ENCODE results near the gene FBL. TPM values are rescaled to one million over a fixed set of nuclear protein-coding genes. Genes with fewer than 3 reads are reported as not detected.
"Not testable (repeated sequence)": the region's sequence is repeated elsewhere in the genome, so short reads cannot be mapped to it uniquely, and the experiment has no call there.

Gene FBL
- total RNA-seq, 1 experiment from 2014 or later: 554 TPM

GRCh38 chr19:39885821-39886554 lies 39.8 kb upstream of the FBL start:
- ATAC-seq; BruUV-seq (replicated peaks); H3K4me2 ChIP-seq (ENCODE audit: low read length); DNase-seq (ENCODE audit: low read depth, low spot score); H3K9me3 ChIP-seq (ENCODE audit: control insufficient read depth in 1 of 2, insufficient read depth in 1 of 2, low read depth in 1 of 2, low read length in 2 of 2); H3K36me3 ChIP-seq (ENCODE audit: control insufficient read depth in 1 of 2, insufficient read depth in 2 of 2, low read length in 2 of 2); H4K20me1 ChIP-seq (ENCODE audit: insufficient read depth); H3K27ac ChIP-seq (ENCODE audit: low read depth, low read length); H3K27me3 ChIP-seq (ENCODE audit: insufficient read depth, low read length); H3K9ac ChIP-seq (ENCODE audit: low read length); H3K9me2 ChIP-seq (ENCODE audit: insufficient read depth); CTCF ChIA-PET; intact Hi-C loops (cut with micrococcal nuclease); H3K4me3 ChIP-seq (replicated peaks in 1 of 2; ENCODE audit: low read depth in 1 of 2, low read length in 2 of 2); RAD21 ChIA-PET (ENCODE audit: low non-redundant PET in 1 of 2, low total read pairs in 2 of 2, uncharacterized antibody in 2 of 2, unreplicated experiment in 2 of 2); H3K4me1 ChIP-seq (ENCODE audit: control insufficient read depth in 1 of 2, insufficient read depth in 2 of 2, low read length in 2 of 2); H2AFZ ChIP-seq (ENCODE audit: low read depth, low read length, poor library complexity, severe bottlenecking); H3K79me2 ChIP-seq (ENCODE audit: insufficient read depth, low read length); POLR2A ChIA-PET: not testable (repeated sequence)

GRCh38 chr19:39884721-39885120 lies 38.5 kb upstream of the FBL start:
- H4K20me1 ChIP-seq (ENCODE audit: insufficient read depth); H2AFZ ChIP-seq (ENCODE audit: low read depth, low read length, poor library complexity, severe bottlenecking); H3K9me2 ChIP-seq (ENCODE audit: insufficient read depth); ATAC-seq; CTCF ChIA-PET; RAD21 ChIA-PET (ENCODE audit: low non-redundant PET in 1 of 2, low total read pairs in 2 of 2, uncharacterized antibody in 2 of 2, unreplicated experiment in 2 of 2); BruUV-seq (replicated peaks); H3K9ac ChIP-seq (ENCODE audit: low read length); H3K27me3 ChIP-seq (ENCODE audit: insufficient read depth, low read length); POLR2A ChIA-PET; H3K79me2 ChIP-seq (ENCODE audit: insufficient read depth, low read length); H3K27ac ChIP-seq (ENCODE audit: low read depth, low read length); H3K9me3 ChIP-seq (ENCODE audit: control insufficient read depth in 1 of 2, insufficient read depth in 1 of 2, low read depth in 1 of 2, low read length in 2 of 2); H3K4me3 ChIP-seq (replicated peaks in 1 of 2; ENCODE audit: low read depth in 1 of 2, low read length in 2 of 2); H3K4me1 ChIP-seq (ENCODE audit: control insufficient read depth in 1 of 2, insufficient read depth in 2 of 2, low read length in 2 of 2); H3K4me2 ChIP-seq (ENCODE audit: low read length); intact Hi-C loops (cut with micrococcal nuclease); H3K36me3 ChIP-seq (ENCODE audit: control insufficient read depth in 1 of 2, insufficient read depth in 2 of 2, low read length in 2 of 2); DNase-seq (ENCODE audit: low read depth, low spot score): not testable (repeated sequence)

GRCh38 chr19:39882645-39883044 lies 36.5 kb upstream of the FBL start:
- DNase-seq (ENCODE audit: low read depth, low spot score); ATAC-seq; H3K79me2 ChIP-seq (ENCODE audit: insufficient read depth, low read length); H3K4me1 ChIP-seq (ENCODE audit: control insufficient read depth in 1 of 2, insufficient read depth in 2 of 2, low read length in 2 of 2); BruUV-seq (replicated peaks); H3K27me3 ChIP-seq (ENCODE audit: insufficient read depth, low read length); H3K36me3 ChIP-seq (ENCODE audit: control insufficient read depth in 1 of 2, insufficient read depth in 2 of 2, low read length in 2 of 2); RAD21 ChIA-PET (ENCODE audit: low non-redundant PET in 1 of 2, low total read pairs in 2 of 2, uncharacterized antibody in 2 of 2, unreplicated experiment in 2 of 2); intact Hi-C loops (cut with micrococcal nuclease); H2AFZ ChIP-seq (ENCODE audit: low read depth, low read length, poor library complexity, severe bottlenecking); POLR2A ChIA-PET; H3K4me3 ChIP-seq (replicated peaks in 1 of 2; ENCODE audit: low read depth in 1 of 2, low read length in 2 of 2); H3K9ac ChIP-seq (ENCODE audit: low read length); H3K9me3 ChIP-seq (ENCODE audit: control insufficient read depth in 1 of 2, insufficient read depth in 1 of 2, low read depth in 1 of 2, low read length in 2 of 2); H3K9me2 ChIP-seq (ENCODE audit: insufficient read depth); CTCF ChIA-PET; H3K27ac ChIP-seq (ENCODE audit: low read depth, low read length); H4K20me1 ChIP-seq (ENCODE audit: insufficient read depth); H3K4me2 ChIP-seq (ENCODE audit: low read length): not testable (repeated sequence)

Measured in HCT116 (cell line).